Measurements from ENCODE around the gene FOXC1.

The FOXC1 gene

DNA sequence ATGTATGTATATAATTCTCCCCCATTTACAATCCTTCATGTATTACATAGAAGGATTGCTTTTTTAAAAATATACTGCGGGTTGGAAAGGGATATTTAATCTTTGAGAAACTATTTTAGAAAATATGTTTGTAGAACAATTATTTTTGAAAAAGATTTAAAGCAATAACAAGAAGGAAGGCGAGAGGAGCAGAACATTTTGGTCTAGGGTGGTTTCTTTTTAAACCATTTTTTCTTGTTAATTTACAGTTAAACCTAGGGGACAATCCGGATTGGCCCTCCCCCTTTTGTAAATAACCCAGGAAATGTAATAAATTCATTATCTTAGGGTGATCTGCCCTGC, 3.6 kb downstream of the FOXC1 start:
- H3K27me3 ChIP-seq (ENCODE audit: insufficient read depth, low read length): peaks cover 5% of the 10 kb centered on the region
- H3K79me2 ChIP-seq (ENCODE audit: control insufficient read depth, insufficient read depth, low read length, unreplicated experiment): peaks cover 14% of the 10 kb centered on the region
- no peak overlapping the region for H3K27ac ChIP-seq (ENCODE audit: low read depth, low read length)
- H3K4me1 ChIP-seq (ENCODE audit: control insufficient read depth, insufficient read depth, low read length, unreplicated experiment): peaks cover 12% of the 10 kb centered on the region
- H2AFZ ChIP-seq (ENCODE audit: low read length, unreplicated experiment): peak overlapping the region; percentile 27
- H3K36me3 ChIP-seq (ENCODE audit: insufficient read depth, low read length): no peaks in the 10 kb centered on the region
- H3K4me3 ChIP-seq (ENCODE audit: low read depth, low read length): peak overlapping the region; percentile 92

DNA sequence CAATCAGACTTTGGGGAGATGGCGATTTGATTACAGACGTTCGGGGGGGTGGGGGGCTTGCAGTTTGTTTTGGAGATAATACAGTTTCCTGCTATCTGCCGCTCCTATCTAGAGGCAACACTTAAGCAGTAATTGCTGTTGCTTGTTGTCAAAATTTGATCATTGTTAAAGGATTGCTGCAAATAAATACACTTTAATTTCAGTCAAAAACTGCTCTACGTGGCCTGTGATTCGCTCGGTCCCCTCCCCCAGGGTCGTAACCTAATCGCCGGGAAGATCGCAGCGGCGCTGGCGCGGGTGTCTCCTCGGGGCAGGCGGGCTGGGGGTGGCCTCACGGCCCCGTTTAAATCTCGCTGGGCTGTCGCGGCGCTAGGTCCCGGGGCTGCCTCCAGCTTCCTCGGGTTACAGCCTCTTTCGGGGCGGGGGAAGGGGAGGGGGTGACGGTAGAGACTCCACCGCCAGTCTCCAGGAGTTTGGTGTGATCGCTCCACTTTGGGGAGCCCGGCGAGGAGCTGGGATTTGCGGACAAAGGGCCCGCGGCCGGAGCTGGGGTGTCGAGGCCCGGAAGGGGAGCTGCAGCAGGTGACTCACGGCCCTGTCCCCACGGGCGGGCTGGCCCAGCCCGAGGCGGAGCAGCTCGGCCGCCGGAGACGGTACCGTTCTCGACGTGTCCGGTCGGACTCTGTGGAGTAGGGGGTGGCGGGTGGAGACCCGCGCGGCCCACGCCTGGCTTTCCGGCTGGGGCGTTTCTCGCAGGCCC, 4.2 kb downstream of the FOXC1 start:
- Histone ChIP-seq H3K4me1 (ENCODE audit: control insufficient read depth, insufficient read depth, low read length, unreplicated experiment) (peaks cover 12% of the 10 kb centered on the region), H3K27me3 (ENCODE audit: insufficient read depth, low read length) (no peaks in the 10 kb centered on the region), H3K4me3 (ENCODE audit: low read depth, low read length) (peak overlapping the region; percentile 92), H3K79me2 (ENCODE audit: control insufficient read depth, insufficient read depth, low read length, unreplicated experiment) (peaks cover 14% of the 10 kb centered on the region), H2AFZ (ENCODE audit: low read length, unreplicated experiment) (peak overlapping the region; percentile 27), H3K36me3 (ENCODE audit: insufficient read depth, low read length) (no peaks in the 10 kb centered on the region), H3K27ac (ENCODE audit: low read depth, low read length) (no peak overlapping the region)

DNA sequence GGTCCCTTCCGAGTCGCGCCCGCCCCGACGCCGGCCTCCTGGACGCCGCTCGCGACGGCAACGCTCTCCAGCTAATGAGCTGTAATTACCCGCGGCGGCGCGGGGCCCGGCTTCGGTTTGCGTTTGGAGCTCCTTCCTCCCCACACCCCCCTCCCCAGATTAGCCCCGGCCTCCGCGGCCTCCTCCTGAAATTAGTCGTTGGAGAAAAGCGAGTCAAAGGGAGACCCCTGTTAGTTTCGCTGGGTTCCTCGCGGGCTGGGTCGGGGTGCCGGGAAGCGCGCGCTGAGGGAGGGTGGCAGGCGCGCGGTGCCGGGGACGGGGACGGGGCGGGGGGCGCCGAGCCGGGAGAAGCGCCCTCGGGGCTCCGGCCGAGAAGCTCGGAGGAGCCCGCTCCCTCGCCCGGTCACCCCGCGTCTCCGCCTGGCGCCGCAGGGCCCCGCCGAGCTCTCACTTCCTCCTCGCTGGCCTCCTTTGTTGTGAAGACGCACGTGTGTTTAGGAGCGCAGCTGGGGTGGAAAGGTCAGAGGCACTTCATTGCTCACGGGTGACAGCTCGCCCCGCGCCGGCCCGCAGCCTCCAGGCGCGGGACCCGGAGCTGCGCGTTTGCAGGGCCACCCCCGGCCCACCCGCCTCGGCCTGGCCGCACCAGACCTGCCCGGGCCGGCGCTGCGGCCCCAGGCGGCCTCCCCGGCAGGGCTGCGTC, 4.9 kb downstream of the FOXC1 start:
- peak overlapping the region; percentile 92; the same call in 1 of the 2 replicates for H3K4me3 ChIP-seq (ENCODE audit: low read depth, low read length)
- no peaks in the 10 kb centered on the region for H3K27me3 ChIP-seq (ENCODE audit: insufficient read depth, low read length)

DNA sequence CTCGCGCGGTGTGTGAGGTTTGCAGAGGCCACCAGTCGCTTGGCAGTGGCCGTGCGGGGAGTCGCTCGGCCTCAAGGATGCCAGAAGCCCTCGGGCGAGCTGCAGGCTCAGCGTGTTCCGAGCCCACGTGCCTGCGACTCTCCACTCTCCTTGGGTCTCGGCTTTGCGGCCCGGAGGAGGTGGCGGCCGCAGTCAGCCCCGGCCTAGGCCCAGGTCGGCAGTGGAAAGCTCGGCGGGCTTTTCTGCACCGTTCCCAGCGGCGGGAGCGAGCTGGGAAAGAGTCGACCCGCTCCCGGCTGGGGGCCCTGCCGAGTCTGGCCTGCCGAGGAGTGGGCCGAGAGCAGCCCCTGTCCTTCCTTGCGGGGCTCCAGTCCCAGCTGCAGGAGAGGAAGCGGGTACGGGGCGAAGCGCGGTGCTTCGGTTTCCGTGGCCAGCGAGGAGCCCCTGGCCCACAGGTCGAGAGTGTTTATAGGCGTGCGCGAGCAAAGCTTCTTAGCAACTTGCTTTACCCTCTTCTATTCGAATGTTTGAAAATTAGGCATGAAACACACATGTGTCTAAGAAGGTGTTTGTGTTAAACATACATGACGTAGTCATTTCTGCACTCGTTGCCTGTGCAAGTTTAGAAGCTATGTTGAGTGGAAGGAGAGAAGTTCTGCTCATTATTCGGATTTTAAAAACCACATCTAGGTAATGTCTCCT, 5.6 kb downstream of the FOXC1 start:
- no peaks in the 10 kb centered on the region for H3K27me3 ChIP-seq (ENCODE audit: insufficient read depth, low read length)
- H2AFZ ChIP-seq (ENCODE audit: low read length, unreplicated experiment): no peak overlapping the region
- H3K4me1 ChIP-seq (ENCODE audit: control insufficient read depth, insufficient read depth, low read length, unreplicated experiment): peaks cover 12% of the 10 kb centered on the region
- H3K27ac ChIP-seq (ENCODE audit: low read depth, low read length): no peak overlapping the region
- H3K36me3 ChIP-seq (ENCODE audit: insufficient read depth, low read length): no peaks in the 10 kb centered on the region
- H3K79me2 ChIP-seq (ENCODE audit: control insufficient read depth, insufficient read depth, low read length, unreplicated experiment): peaks cover 14% of the 10 kb centered on the region
- no peak overlapping the region for H3K4me3 ChIP-seq (ENCODE audit: low read depth, low read length)

More for the DNA sequence above, 4.9 kb downstream of the FOXC1 start:
- no peaks in the 10 kb centered on the region for H3K36me3 ChIP-seq (ENCODE audit: insufficient read depth, low read length)
- H3K4me1 ChIP-seq (ENCODE audit: control insufficient read depth, insufficient read depth, low read length, unreplicated experiment): peaks cover 12% of the 10 kb centered on the region
- H3K27ac ChIP-seq (ENCODE audit: low read depth, low read length): no peak overlapping the region
- peaks cover 14% of the 10 kb centered on the region for H3K79me2 ChIP-seq (ENCODE audit: control insufficient read depth, insufficient read depth, low read length, unreplicated experiment)
- no peak overlapping the region for H2AFZ ChIP-seq (ENCODE audit: low read length, unreplicated experiment)

DNA sequence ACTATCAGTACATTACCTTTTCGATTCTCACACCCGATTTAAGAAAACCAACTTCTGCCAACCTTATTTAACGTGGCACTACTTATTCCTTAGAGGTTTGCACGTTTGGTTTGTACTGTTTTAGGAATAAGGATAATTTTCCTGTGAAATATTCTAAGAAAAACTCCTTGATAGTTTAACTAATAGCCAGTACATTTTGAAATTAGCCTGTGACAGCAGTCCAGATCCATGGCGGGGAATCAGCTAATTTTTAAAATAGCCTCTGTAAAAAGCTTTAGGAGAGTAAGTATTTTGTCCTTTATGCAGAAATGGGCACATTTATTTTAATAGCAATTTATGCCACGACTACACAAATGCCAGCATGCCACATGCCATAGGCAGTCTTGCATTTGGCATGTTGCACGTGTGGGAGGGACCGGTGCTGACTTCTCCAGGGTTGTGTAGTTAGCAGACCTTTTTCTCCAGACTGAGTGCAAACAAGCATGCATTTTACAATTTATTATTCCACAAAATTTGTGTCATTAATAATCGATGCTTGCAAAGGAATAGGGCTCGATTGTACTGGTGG, 6.2 kb downstream of the FOXC1 start:
- Histone ChIP-seq H3K79me2 (ENCODE audit: control insufficient read depth, insufficient read depth, low read length, unreplicated experiment) (peaks cover 14% of the 10 kb centered on the region), H2AFZ (ENCODE audit: low read length, unreplicated experiment) (no peak overlapping the region), H3K27me3 (ENCODE audit: insufficient read depth, low read length) (no peaks in the 10 kb centered on the region), H3K27ac (ENCODE audit: low read depth, low read length) (no peak overlapping the region), H3K4me3 (ENCODE audit: low read depth, low read length) (no peak overlapping the region), H3K4me1 (ENCODE audit: control insufficient read depth, insufficient read depth, low read length, unreplicated experiment) (peaks cover 12% of the 10 kb centered on the region), H3K36me3 (ENCODE audit: insufficient read depth, low read length) (no peaks in the 10 kb centered on the region)

DNA sequence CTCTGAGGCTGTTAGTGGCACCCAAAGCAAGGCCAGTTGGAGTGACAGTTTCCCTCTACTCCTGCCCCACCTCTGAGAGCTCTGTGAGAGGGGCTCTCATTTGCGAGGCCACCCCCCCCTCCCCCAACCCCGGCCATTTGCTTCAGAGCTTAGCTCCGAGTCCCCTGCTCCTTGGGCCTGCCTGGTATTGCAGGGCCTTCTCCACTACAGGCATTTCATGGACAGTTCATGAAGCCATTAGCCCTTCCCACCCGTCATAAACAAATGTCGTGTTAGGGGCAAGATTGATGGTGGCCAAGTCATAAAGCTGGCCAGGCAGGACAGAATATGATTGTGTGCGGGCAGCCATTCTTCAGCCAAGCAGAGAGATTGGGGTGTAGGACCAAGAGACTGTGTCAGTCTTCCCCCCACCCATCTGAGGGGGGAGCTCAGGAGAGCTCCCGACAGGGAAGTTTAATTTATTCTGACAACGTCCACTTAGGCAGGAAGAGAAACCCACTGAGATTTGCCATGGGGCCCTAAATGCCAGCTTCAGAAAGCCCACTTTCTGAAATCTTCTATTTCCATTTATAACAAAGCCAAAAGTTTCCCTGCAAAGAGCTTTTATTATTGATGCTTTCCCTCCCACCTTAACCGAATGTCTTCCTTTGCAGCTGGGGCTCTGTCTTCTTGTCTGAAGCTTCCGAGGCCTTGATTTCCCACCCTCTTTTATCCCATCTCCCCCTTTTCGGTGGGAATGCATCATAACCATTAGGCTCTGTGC, 7.2 kb downstream of the FOXC1 start:
- peaks cover 12% of the 10 kb centered on the region for H3K4me1 ChIP-seq (ENCODE audit: control insufficient read depth, insufficient read depth, low read length, unreplicated experiment)
- H3K27me3 ChIP-seq (ENCODE audit: insufficient read depth, low read length): no peaks in the 10 kb centered on the region
- no peaks in the 10 kb centered on the region for H3K36me3 ChIP-seq (ENCODE audit: insufficient read depth, low read length)
- H3K4me3 ChIP-seq (ENCODE audit: low read depth, low read length): no peak overlapping the region
- H3K79me2 ChIP-seq (ENCODE audit: control insufficient read depth, insufficient read depth, low read length, unreplicated experiment): peaks cover 11% of the 10 kb centered on the region
- H2AFZ ChIP-seq (ENCODE audit: low read length, unreplicated experiment): no peak overlapping the region
- H3K27ac ChIP-seq (ENCODE audit: low read depth, low read length): no peak overlapping the region

DNA sequence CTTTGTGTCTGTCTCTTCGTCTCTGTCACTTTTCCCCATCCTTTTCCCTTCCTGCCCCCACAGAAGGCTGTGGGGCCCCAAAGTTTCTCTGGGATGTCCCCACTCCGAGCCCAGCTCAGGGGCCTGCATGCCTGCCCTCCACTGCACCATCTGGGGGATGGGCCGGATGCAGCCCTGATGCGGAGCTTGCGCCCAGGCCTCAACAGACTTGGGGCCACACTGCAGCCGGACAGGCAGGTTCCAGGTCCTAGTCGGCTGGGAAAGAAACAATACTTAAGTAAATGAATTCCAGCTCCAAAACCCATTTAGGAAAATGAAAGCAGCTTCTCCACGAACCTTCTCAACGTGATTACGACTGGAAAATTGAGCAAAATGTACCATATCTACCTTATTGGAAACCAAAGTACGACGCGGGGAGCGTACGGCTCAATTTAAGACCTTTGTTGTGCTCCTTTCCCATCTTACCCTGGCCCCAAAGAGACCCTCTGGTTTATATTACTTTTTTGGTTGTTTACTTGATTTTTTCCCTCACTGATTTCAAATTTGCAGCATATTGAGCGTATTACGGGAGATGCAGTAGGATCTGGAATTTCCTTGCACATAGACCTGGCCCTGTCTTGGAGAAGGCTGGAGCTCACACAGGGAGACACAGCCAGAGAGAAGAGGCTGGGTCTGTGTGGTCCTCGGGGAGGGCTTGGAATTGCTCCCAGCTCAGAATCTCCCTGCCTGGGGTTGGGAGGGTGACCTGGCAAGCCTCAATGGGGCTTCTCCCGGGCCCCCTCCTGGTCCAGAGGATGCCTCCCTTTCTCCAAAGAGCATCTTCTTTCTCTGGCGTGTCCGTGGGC, 8.0 kb downstream of the FOXC1 start:
- Histone ChIP-seq H3K36me3 (ENCODE audit: insufficient read depth, low read length) (no peaks in the 10 kb centered on the region), H3K27ac (ENCODE audit: low read depth, low read length) (no peak overlapping the region), H3K79me2 (ENCODE audit: control insufficient read depth, insufficient read depth, low read length, unreplicated experiment) (peaks cover 7% of the 10 kb centered on the region), H3K4me3 (ENCODE audit: low read depth, low read length) (no peak overlapping the region), H3K27me3 (ENCODE audit: insufficient read depth, low read length) (no peaks in the 10 kb centered on the region), H3K4me1 (ENCODE audit: control insufficient read depth, insufficient read depth, low read length, unreplicated experiment) (peaks cover 11% of the 10 kb centered on the region), H2AFZ (ENCODE audit: low read length, unreplicated experiment) (no peak overlapping the region)

DNA sequence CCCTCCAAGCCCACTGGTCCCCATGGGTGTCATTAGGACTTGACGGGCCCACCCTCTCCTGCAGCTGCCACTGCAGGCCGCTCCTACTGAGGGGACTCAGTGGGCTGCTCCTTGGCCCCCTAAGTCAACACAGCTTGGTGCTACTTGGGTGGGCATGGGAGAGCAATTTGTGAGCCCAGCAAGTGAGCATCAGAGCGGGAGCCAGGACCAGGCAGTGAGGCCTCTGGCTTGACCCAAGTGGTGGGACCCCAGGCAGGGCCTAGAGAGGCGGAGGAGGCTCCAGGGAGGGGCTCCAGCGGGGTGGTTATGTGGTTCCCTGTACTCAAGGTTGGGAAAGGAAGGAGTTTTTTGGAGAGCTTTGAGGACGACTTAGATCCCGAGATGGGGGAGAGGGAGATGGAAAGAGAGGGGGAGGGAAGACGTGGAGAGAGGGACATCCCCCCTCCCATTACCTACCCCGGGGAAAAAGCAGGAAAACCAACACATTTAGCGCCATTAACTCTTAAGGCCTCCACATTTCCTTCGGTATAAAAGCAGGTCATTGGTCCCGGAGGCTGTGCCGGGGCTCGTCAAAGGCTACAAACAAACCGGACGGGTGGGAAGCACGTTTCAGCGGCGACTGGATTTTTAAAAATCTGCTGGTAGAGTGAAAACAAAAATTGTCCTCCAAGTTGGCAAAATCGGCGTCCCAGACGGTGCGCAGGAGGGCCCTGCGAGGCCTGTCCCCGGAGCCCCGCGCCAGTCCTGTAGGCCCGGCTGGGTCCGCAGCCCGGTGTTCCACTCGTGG, 8.8 kb downstream of the FOXC1 start:
- Histone ChIP-seq H3K4me3 (ENCODE audit: low read depth, low read length) (no peak overlapping the region), H2AFZ (ENCODE audit: low read length, unreplicated experiment) (no peak overlapping the region), H3K4me1 (ENCODE audit: control insufficient read depth, insufficient read depth, low read length, unreplicated experiment) (peaks cover 5% of the 10 kb centered on the region), H3K36me3 (ENCODE audit: insufficient read depth, low read length) (no peaks in the 10 kb centered on the region), H3K27me3 (ENCODE audit: insufficient read depth, low read length) (no peaks in the 10 kb centered on the region), H3K27ac (ENCODE audit: low read depth, low read length) (no peak overlapping the region), H3K79me2 (ENCODE audit: control insufficient read depth, insufficient read depth, low read length, unreplicated experiment) (peaks cover 6% of the 10 kb centered on the region)

DNA sequence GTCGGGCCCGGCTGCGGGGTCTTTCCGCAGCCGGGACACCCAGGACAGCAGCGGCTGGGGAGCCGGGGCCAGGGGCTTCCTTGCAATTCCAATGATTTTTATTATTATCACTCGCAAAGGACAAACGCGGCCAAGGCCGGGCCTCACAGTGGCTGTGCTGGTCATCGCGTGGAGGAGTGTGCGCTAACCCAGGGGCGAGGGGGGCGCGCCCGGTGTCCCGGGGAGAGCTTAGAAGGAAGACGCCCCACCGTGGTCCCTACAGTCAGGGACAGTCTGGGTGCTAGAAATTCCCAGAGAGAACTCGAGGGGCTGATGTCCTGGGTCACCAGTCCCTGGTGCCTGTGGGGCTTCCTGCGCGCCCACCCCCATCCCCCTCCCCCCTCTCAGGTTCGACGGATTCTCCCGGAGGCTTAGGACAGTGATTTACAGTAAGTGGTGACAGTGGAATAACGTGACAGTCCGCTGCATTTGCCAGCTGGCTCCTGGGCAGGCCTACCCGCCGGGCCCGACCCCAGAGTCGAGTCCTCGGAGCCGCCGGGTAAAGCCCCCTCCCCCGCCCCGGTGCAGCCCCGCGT, 9.5 kb downstream of the FOXC1 start:
- no peak overlapping the region for H2AFZ ChIP-seq (ENCODE audit: low read length, unreplicated experiment)
- no peaks in the 10 kb centered on the region for H3K36me3 ChIP-seq (ENCODE audit: insufficient read depth, low read length)
- H3K4me3 ChIP-seq (ENCODE audit: low read depth, low read length): no peak overlapping the region
- no peaks in the 10 kb centered on the region for H3K27me3 ChIP-seq (ENCODE audit: insufficient read depth, low read length)
- H3K4me1 ChIP-seq (ENCODE audit: control insufficient read depth, insufficient read depth, low read length, unreplicated experiment): no peaks in the 10 kb centered on the region
- H3K79me2 ChIP-seq (ENCODE audit: control insufficient read depth, insufficient read depth, low read length, unreplicated experiment): no peaks in the 10 kb centered on the region
- H3K27ac ChIP-seq (ENCODE audit: low read depth, low read length): no peak overlapping the region
